GM12878 (cell line): ENCODE data around the gene DNAJB14.

Source experiments
- GABPA ChIP-seq: IDR thresholded peaks from 2 replicates; pipeline ENCODE4 v1.6.1; 2014; ENCODE audit warnings: antibody characterized with exemption, low read depth, mild to moderate bottlenecking, inconsistent platforms
- TARDBP ChIP-seq: IDR thresholded peaks from 2 replicates; pipeline ENCODE4 v1.6.1; 2016; ENCODE audit warnings: borderline replicate concordance
- TCF3 ChIP-seq: IDR thresholded peaks from 2 replicates; pipeline ENCODE4 v1.6.1; 2012; ENCODE audit warnings: low read depth, mild to moderate bottlenecking, low read length, borderline replicate concordance; ENCODE audit not compliant: insufficient read depth
- ZNF207 ChIP-seq: fragments of 450-650 bp; IDR thresholded peaks from 2 replicates; pipeline ENCODE4 v1.6.1; 2014; ENCODE audit warnings: antibody characterized with exemption, mild to moderate bottlenecking, borderline replicate concordance
- TF ChIP-seq, protein P1 (sequence below), 3 experiments: IDR thresholded peaks in 2 of 3; conservative IDR thresholded peaks in 1 of 3; 2 replicates each; pipeline ENCODE4 v1.5.1; 2011; ENCODE audit warnings: low read depth in 3 of 3, low read length in 3 of 3, mild to moderate bottlenecking in 3 of 3, control low read depth in 2 of 3, moderate library complexity in 2 of 3, inconsistent platforms in 1 of 3, mixed read lengths in 1 of 3; ENCODE audit not compliant: control insufficient read depth in 2 of 3, insufficient read depth in 1 of 3; ENCODE audit errors: extremely low read depth in 1 of 3
- TF ChIP-seq, protein P2 (sequence below): fragments of 150-350 bp; IDR thresholded peaks from 2 replicates; pipeline ENCODE4 v1.6.1; 2016; ENCODE audit warnings: low read depth, low read length

DNA sequence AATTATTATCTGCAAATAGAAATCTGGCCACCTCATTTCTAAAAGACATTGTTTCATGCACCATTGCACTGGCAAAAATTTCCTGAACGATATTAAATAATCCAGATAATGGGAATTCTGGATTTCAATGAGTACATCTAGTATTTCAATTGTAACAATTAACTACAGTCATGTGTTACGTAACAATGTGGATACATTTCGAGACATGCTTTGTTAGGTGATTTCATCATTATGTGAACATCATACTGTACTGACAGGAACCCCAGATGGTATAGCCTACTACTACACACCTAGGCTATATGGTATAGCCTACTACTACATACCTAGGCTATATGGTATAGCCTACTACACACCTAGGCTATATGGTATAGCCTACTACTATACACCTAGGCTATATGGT, 67.0 kb downstream of the DNAJB14 start:
- TF ChIP-seq TARDBP (no peak), GABPA (no peak), ZNF207 (no peak), TCF3 (no peak)
- TF ChIP-seq, protein P1, sequence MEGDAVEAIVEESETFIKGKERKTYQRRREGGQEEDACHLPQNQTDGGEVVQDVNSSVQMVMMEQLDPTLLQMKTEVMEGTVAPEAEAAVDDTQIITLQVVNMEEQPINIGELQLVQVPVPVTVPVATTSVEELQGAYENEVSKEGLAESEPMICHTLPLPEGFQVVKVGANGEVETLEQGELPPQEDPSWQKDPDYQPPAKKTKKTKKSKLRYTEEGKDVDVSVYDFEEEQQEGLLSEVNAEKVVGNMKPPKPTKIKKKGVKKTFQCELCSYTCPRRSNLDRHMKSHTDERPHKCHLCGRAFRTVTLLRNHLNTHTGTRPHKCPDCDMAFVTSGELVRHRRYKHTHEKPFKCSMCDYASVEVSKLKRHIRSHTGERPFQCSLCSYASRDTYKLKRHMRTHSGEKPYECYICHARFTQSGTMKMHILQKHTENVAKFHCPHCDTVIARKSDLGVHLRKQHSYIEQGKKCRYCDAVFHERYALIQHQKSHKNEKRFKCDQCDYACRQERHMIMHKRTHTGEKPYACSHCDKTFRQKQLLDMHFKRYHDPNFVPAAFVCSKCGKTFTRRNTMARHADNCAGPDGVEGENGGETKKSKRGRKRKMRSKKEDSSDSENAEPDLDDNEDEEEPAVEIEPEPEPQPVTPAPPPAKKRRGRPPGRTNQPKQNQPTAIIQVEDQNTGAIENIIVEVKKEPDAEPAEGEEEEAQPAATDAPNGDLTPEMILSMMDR (IDR thresholded peaks at IDR 0.05 in 2 of 3, conservative IDR thresholded peaks at IDR 0.05 in 1 of 3; ENCODE audit: control insufficient read depth in 2 of 3, extremely low read depth in 1 of 3, insufficient read depth in 1 of 3, low read depth in 3 of 3, low read length in 3 of 3) = no peak
- TF ChIP-seq, protein P2, sequence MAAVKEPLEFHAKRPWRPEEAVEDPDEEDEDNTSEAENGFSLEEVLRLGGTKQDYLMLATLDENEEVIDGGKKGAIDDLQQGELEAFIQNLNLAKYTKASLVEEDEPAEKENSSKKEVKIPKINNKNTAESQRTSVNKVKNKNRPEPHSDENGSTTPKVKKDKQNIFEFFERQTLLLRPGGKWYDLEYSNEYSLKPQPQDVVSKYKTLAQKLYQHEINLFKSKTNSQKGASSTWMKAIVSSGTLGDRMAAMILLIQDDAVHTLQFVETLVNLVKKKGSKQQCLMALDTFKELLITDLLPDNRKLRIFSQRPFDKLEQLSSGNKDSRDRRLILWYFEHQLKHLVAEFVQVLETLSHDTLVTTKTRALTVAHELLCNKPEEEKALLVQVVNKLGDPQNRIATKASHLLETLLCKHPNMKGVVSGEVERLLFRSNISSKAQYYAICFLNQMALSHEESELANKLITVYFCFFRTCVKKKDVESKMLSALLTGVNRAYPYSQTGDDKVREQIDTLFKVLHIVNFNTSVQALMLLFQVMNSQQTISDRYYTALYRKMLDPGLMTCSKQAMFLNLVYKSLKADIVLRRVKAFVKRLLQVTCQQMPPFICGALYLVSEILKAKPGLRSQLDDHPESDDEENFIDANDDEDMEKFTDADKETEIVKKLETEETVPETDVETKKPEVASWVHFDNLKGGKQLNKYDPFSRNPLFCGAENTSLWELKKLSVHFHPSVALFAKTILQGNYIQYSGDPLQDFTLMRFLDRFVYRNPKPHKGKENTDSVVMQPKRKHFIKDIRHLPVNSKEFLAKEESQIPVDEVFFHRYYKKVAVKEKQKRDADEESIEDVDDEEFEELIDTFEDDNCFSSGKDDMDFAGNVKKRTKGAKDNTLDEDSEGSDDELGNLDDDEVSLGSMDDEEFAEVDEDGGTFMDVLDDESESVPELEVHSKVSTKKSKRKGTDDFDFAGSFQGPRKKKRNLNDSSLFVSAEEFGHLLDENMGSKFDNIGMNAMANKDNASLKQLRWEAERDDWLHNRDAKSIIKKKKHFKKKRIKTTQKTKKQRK = no peak
